HEK293T (cell line): Measurements from ENCODE around the gene ABCD1.

Source experiments
- CTCF ChIA-PET: fragments of 350-600 bp; formaldehyde crosslinking; extraction: SDS; loops from one replicate; lab custom pipeline; 2021; ENCODE audit warnings: antibody characterized with exemption, inconsistent platforms; lab: Yijun Ruan, JAX
- POLR2A ChIA-PET: fragments of 350-600 bp; formaldehyde crosslinking; extraction: SDS; loops from one replicate; lab custom pipeline; 2020; ENCODE audit warnings: antibody characterized with exemption, inconsistent platforms; lab: Yijun Ruan, JAX
- DNase-seq: peaks from one replicate; pipeline ENCODE4 v3.0.0; 2012; ENCODE audit warnings: mixed read lengths; ENCODE audit errors: extremely low spot score
- ARNT ChIP-seq: fragments of 450-650 bp; IDR thresholded peaks from 2 replicates; pipeline ENCODE4 v1.6.1; 2017; ENCODE audit warnings: mild to moderate bottlenecking
- BHLHE40 ChIP-seq: fragments of 450-650 bp; IDR thresholded peaks from 2 replicates; pipeline ENCODE4 v1.6.1; 2016; ENCODE audit warnings: mild to moderate bottlenecking, moderate library complexity, borderline replicate concordance
- CTBP1 ChIP-seq: fragments of 450-650 bp; IDR thresholded peaks from 2 replicates; pipeline ENCODE4 v1.6.1; 2016; ENCODE audit warnings: borderline replicate concordance
- ELF4 ChIP-seq: fragments of 450-650 bp; IDR thresholded peaks from 2 replicates; pipeline ENCODE4 v1.6.1; 2017; ENCODE audit warnings: antibody characterized with exemption
- FOXA1 ChIP-seq: fragments of 450-650 bp; IDR thresholded peaks from 2 replicates; pipeline ENCODE4 v1.6.1; 2016; ENCODE audit warnings: mild to moderate bottlenecking
- FOXK2 ChIP-seq: fragments of 450-650 bp; IDR thresholded peaks from 2 replicates; pipeline ENCODE4 v1.6.1; 2016; ENCODE audit warnings: mild to moderate bottlenecking
- FOXM1 ChIP-seq: fragments of 450-650 bp; IDR thresholded peaks from 2 replicates; pipeline ENCODE4 v1.6.1; 2017; ENCODE audit warnings: mild to moderate bottlenecking, borderline replicate concordance
- HDGF ChIP-seq: fragments of 450-650 bp; IDR thresholded peaks from 2 replicates; pipeline ENCODE4 v1.6.1; 2017; ENCODE audit warnings: antibody characterized with exemption, borderline replicate concordance
- L3MBTL2 ChIP-seq: fragments of 450-650 bp; conservative IDR thresholded peaks from 2 replicates; pipeline ENCODE4 v1.6.1; 2016; ENCODE audit warnings: mild to moderate bottlenecking
- LEF1 ChIP-seq: fragments of 450-650 bp; IDR thresholded peaks from 2 replicates; pipeline ENCODE4 v1.6.1; 2017; ENCODE audit warnings: mild to moderate bottlenecking, borderline replicate concordance
- NFRKB ChIP-seq: fragments of 450-650 bp; IDR thresholded peaks from 2 replicates; pipeline ENCODE4 v1.6.1; 2016; ENCODE audit warnings: mild to moderate bottlenecking, moderate library complexity
- SP1 ChIP-seq: fragments of 450-650 bp; IDR thresholded peaks from 2 replicates; pipeline ENCODE4 v1.6.1; 2017
- SUZ12 ChIP-seq: fragments of 450-650 bp; IDR thresholded peaks from 2 replicates; pipeline ENCODE4 v1.6.1; 2016; ENCODE audit warnings: mild to moderate bottlenecking
- TARDBP ChIP-seq: fragments of 450-650 bp; IDR thresholded peaks from 2 replicates; pipeline ENCODE4 v1.6.1; 2016
- ZNF384 ChIP-seq: fragments of 450-650 bp; IDR thresholded peaks from 2 replicates; pipeline ENCODE4 v1.6.1; 2016
- TF ChIP-seq, protein P1 (sequence below): fragments of 450-650 bp; IDR thresholded peaks from 2 replicates; pipeline ENCODE4 v1.6.1; 2016

The ABCD1 gene

DNA sequence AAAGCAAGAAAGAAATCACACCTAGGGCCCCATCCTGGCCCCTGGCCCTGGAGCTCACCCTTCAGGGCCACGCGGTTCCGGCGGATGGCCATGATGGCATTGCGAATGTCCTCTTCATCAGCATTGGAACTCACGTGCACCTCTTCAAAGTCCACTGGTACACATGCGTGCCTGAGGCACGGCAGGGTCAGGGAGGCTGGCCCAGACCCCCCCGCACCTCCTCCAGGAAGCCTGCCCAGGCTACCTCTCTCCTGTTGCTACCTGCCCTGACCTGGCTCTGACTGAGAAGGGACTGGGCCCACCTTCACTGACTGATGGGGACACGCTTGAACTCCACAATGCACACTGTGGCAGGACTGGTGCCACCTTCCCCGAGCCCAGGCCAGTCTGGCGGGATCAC is 65.0 kb downstream of the ABCD1 start:
- DNase-seq, result no peak
- no peak for TF ChIP-seq FOXK2
- TF ChIP-seq LEF1, result no peak
- TF ChIP-seq CTBP1, result no peak
- no peak for TF ChIP-seq SP1
- no peak for TF ChIP-seq L3MBTL2
- TF ChIP-seq SUZ12, result no peak
- no peak for TF ChIP-seq FOXA1
- TF ChIP-seq, protein P1, sequence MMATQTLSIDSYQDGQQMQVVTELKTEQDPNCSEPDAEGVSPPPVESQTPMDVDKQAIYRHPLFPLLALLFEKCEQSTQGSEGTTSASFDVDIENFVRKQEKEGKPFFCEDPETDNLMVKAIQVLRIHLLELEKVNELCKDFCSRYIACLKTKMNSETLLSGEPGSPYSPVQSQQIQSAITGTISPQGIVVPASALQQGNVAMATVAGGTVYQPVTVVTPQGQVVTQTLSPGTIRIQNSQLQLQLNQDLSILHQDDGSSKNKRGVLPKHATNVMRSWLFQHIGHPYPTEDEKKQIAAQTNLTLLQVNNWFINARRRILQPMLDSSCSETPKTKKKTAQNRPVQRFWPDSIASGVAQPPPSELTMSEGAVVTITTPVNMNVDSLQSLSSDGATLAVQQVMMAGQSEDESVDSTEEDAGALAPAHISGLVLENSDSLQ, result no peak
- ChIA-PET CTCF (no interaction called here), POLR2A (no interaction called here)

DNA sequence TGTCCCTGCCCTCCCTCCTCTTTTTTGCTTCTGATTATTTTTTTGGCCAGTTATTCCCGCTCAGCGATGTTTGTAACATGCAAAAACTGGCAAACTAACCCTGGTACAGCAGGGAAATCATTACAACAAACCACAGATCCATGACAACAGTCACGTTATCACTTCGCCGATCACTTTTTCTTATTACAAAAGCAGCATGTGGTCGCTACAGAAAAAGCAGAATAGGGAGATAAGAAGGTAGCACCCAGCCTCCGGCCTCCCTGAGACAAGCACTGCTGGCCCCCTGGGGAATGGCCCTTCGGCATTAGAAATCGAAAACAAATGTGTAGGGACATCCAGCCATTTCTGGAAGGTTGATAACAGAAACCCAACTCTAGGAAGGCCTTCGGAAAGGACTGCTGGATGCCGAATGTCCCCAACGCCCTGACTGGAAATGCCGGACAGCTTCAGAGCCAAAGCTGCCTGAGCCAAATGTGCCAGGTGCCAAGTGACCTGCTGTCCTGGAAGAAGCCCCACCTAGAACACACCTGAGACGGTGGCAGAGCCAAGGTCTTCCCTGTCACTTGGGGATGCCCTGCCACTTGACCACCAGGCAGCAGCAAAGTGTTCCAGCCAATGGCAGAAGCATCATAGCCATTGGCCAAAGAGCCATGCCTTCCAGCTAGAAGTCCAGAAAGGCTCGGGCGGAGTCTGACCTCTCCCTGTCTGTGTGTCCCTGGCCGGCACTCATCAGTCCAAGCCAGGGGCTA is 66.6 kb downstream of the ABCD1 start:
- ChIA-PET POLR2A (interaction anchor here (1.2 kb wide), 1 partner anchor 144 kb away, joined by 3 read pairs; the partner anchor contains the start of gene NAA10), CTCF (interaction anchor here (0.7 kb wide), 1 partner anchor 26 kb away, joined by 3 read pairs; no protein-coding TSS in a partner anchor)
- DNase-seq, result no peak
- TF ChIP-seq ELF4, result no peak
- TF ChIP-seq, protein P1, result no peak
- no peak for TF ChIP-seq ZNF384
- no peak for TF ChIP-seq SP1
- no peak for TF ChIP-seq SUZ12
- TF ChIP-seq LEF1, result no peak
- no peak for TF ChIP-seq FOXA1
- no peak for TF ChIP-seq CTBP1
- TF ChIP-seq TARDBP, result no peak
- no peak for TF ChIP-seq FOXM1
- no peak for TF ChIP-seq ARNT

DNA sequence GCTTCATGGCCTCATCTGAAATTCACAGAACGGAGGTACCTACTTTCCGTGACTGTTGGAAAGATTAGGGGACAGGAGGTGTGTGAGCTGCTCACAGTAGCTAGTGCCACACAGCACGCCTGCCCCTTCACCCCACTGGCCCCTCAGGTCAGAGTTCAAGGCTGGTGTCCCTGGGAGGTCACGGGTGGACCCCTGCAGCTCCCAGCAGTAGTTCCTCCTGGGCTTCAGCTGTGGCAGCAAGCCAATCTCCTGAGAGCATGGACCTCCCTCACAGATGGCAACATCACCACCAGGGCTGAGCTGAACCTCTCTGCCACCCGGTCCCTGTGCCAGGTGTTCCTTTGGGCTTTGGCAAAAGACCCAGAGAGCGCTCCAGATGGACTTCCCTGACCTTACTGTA is 67.7 kb downstream of the ABCD1 start:
- POLR2A ChIA-PET, result no interaction called here
- no peak for DNase-seq
- CTCF ChIA-PET, result interaction anchor here (0.7 kb wide), 1 partner anchor 27 kb away, joined by 3 read pairs; no protein-coding TSS in a partner anchor

DNA sequence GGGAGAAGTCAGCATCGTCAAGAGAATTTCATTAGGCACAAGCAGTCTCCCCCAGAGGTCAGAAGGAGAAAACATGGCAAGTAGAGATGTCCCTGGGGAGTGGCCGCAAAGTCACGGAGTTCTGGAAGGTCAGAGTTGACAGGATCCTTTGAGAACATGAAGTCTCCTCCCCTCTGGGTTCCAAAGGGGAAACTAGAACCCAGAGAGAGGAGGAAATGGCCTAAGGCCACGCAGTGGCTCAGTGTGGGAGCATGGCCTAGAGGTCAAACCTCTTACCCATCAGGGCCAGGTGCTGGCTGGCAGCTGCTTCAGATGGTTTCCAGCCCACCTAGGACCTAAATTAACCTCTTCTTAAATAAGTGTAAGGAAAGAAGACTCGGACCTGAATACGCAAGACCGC is 68.6 kb downstream of the ABCD1 start:
- CTCF ChIA-PET, result interaction anchor here (0.6 to 0.9 kb wide), 2 partner anchors 11 to 145 kb away, joined by 3 to 6 read pairs; no protein-coding TSS in a partner anchor
- POLR2A ChIA-PET, result interaction anchor here (1.2 to 1.7 kb wide), 2 partner anchors 13 kb away, joined by 3 to 11 read pairs; partner anchors contain the start of gene SRPK3
- DNase-seq, result no peak
- TF ChIP-seq LEF1 (no peak), ELF4 (no peak), TARDBP (no peak), FOXA1 (no peak), FOXK2 (no peak), L3MBTL2 (no peak), SUZ12 (no peak), NFRKB (no peak), ARNT (no peak), SP1 (no peak), BHLHE40 (no peak), FOXM1 (no peak), HDGF (no peak), CTBP1 (no peak)
- TF ChIP-seq, protein P1, result no peak

More for the DNA sequence above, 67.7 kb downstream of the ABCD1 start:
- TF ChIP-seq, protein P1, result no peak
- TF ChIP-seq FOXA1, result no peak
- no peak for TF ChIP-seq ELF4
- no peak for TF ChIP-seq L3MBTL2
- no peak for TF ChIP-seq HDGF
- no peak for TF ChIP-seq NFRKB
- no peak for TF ChIP-seq ARNT
- TF ChIP-seq TARDBP, result no peak
- TF ChIP-seq FOXK2, result no peak
- no peak for TF ChIP-seq FOXM1
- no peak for TF ChIP-seq SUZ12
- TF ChIP-seq CTBP1, result no peak
- TF ChIP-seq SP1, result no peak
- TF ChIP-seq BHLHE40, result no peak
- TF ChIP-seq LEF1, result no peak
- no peak for TF ChIP-seq ZNF384
